ENCODE measurements around the gene PGAM2. TPM values are rescaled to one million over a fixed set of nuclear protein-coding genes. Genes with fewer than 3 reads are reported as not detected.
A peak's percentile ranks its signal among the peaks of the same experiment; 100 is the strongest.

PGAM2 gene
- total and polyA plus RNA-seq, 2 of the 4 experiments (the other 2 are of a cell fraction), result not detected

GRCh38 chr7:44100458-44101302 is 35.3 kb upstream of the PGAM2 start (continued):
- TF ChIP-seq RFX5 (IDR thresholded peaks at IDR 0.05; ENCODE audit: low read depth, low read length), result no peak

- H3K9me3 ChIP-seq (ENCODE audit: control insufficient read depth, insufficient read depth, low read length), result no peaks in the 10 kb centered on the region
- in situ Hi-C loops (cut with MboI; ENCODE audit: low sequenced_read_pairs), result no loop called here
- no CpG with 5 or more reads among the region's 4 CpGs for WGBS, 2 experiments (ENCODE audit: extremely low coverage in 2 of 2, insufficient read length in 1 of 2)
- dilution Hi-C loops (cut with HindIII; ENCODE audit: low sequenced_read_pairs, unreplicated experiment), result no loop called here
- no TSS peak for BruUV-seq (replicated peaks)
- ChIA-PET POLR2A (ENCODE audit: unreplicated experiment) (no interaction called here), CTCF (no interaction called here)
- no peak for ATAC-seq (ENCODE audit: low read depth)
- H3K23ac ChIP-seq (ENCODE audit: low read depth, low read length), result no peak overlapping the region
- H3K4me1 ChIP-seq (ENCODE audit: control insufficient read depth, insufficient read depth, low read length), result peaks cover 22% of the 10 kb centered on the region
- H3K4ac ChIP-seq (ENCODE audit: low read depth, low read length), result peak overlapping the region; percentile 44
- H3K4me3 ChIP-seq (ENCODE audit: insufficient read depth, low read depth, low read length), result no peak overlapping the region
- peak overlapping the region; percentile 20; the same call in 1 of the 2 replicates for H2BK120ac ChIP-seq (ENCODE audit: low read depth, low read length)
- peak overlapping the region; percentile 24 for H4K5ac ChIP-seq (ENCODE audit: low read depth, low read length)
- no peaks in the 10 kb centered on the region for H3K27me3 ChIP-seq (ENCODE audit: control insufficient read depth, insufficient read depth, low read length)
- H3K79me1 ChIP-seq (ENCODE audit: low read depth in 1 of 2, low read length in 2 of 2), result no peaks in the 10 kb centered on the region
- no peak overlapping the region for H3K4me2 ChIP-seq (ENCODE audit: low read depth, low read length)
- no peak overlapping the region for H2BK5ac ChIP-seq (ENCODE audit: low read depth, low read length, poor library complexity, severe bottlenecking)
- H2AK9ac ChIP-seq (replicated peaks; ENCODE audit: low read depth, low read length, poor library complexity), result no peak overlapping the region
- H2BK20ac ChIP-seq (ENCODE audit: low read depth, low read length), result no peak overlapping the region
- intact Hi-C loops (cut with micrococcal nuclease), result loop anchor here (2.0 kb wide), 1 partner anchor 17 kb away; the partner anchor contains the start of gene POLM
- no peak for DNase-seq
- H4K8ac ChIP-seq (ENCODE audit: low read depth in 2 of 2, low read length in 2 of 2), result peak overlapping the region; percentile 73 to 84; a peak in 3 of 4 replicates
- no peak overlapping the region; the same call in 1 of the 2 replicates for H3K18ac ChIP-seq (ENCODE audit: low read depth, low read length)
- no peak overlapping the region for H3K14ac ChIP-seq (replicated peaks; ENCODE audit: low read depth, low read length)
- peaks cover 22% of the 10 kb centered on the region for H3K9me1 ChIP-seq (ENCODE audit: insufficient read depth, low read length)
- H3K36me3 ChIP-seq (ENCODE audit: control insufficient read depth, insufficient read depth, low read length), result no peaks in the 10 kb centered on the region
- H2AFZ ChIP-seq (replicated peaks; ENCODE audit: low read length, poor library complexity), result peak overlapping the region; percentile 26
- no peak overlapping the region; the same call in 1 of the 2 replicates for H3K56ac ChIP-seq (ENCODE audit: extremely low read depth, insufficient read depth, low read length)
- no peak overlapping the region for H3K9ac ChIP-seq (ENCODE audit: low read depth, low read length)
- no peaks in the 10 kb centered on the region for H4K20me1 ChIP-seq (ENCODE audit: insufficient read depth, low read length)
- no peak overlapping the region for H2AK5ac ChIP-seq (ENCODE audit: low read depth, low read length)
- H2BK15ac ChIP-seq (ENCODE audit: low read depth, low read length), result peak overlapping the region; percentile 14; the same call in 1 of the 3 replicates
- no peak overlapping the region for H4K91ac ChIP-seq (ENCODE audit: insufficient read depth, low read depth, low read length)
- no peak overlapping the region for H3K27ac ChIP-seq (ENCODE audit: insufficient read depth, low read length)
- TF ChIP-seq RAD21 (IDR thresholded peaks at IDR 0.05; ENCODE audit: low read length), result no peak
- TF ChIP-seq CEBPB (IDR thresholded peaks at IDR 0.05; ENCODE audit: low read depth, low read length), result no peak
- TF ChIP-seq MAFK (IDR thresholded peaks at IDR 0.05; ENCODE audit: low read depth, low read length), result no peak
- TF ChIP-seq MXI1 (IDR thresholded peaks at IDR 0.05; ENCODE audit: borderline replicate concordance, low read depth, low read length), result no peak
- no peak for TF ChIP-seq USF2 (IDR thresholded peaks at IDR 0.05; ENCODE audit: low read depth, low read length)
- TF ChIP-seq RFX5 (IDR thresholded peaks at IDR 0.05; ENCODE audit: low read depth, low read length), result no peak
- no peak for TF ChIP-seq BHLHE40 (IDR thresholded peaks at IDR 0.05; ENCODE audit: low read depth, low read length)
- no peak for TF ChIP-seq ELK1 (IDR thresholded peaks at IDR 0.05; ENCODE audit: borderline replicate concordance, low read depth, low read length)
- no peak for TF ChIP-seq POLR2A (IDR thresholded peaks at IDR 0.05; ENCODE audit: low read depth, low read length)
- no peak for TF ChIP-seq NFE2L2 (IDR thresholded peaks at IDR 0.05; ENCODE audit: low read depth, low read length)
- TF ChIP-seq SMC3 (IDR thresholded peaks at IDR 0.05; ENCODE audit: low read depth, low read length), result no peak
- TF ChIP-seq CTCF (conservative IDR thresholded peaks at IDR 0.05; ENCODE audit: low read depth, low read length), result no peak
Measured at GRCh38 chr7:44099669-44100068, 34.3 kb upstream of the PGAM2 start.
